ENCODE results near the gene WASHC4.

DNA sequence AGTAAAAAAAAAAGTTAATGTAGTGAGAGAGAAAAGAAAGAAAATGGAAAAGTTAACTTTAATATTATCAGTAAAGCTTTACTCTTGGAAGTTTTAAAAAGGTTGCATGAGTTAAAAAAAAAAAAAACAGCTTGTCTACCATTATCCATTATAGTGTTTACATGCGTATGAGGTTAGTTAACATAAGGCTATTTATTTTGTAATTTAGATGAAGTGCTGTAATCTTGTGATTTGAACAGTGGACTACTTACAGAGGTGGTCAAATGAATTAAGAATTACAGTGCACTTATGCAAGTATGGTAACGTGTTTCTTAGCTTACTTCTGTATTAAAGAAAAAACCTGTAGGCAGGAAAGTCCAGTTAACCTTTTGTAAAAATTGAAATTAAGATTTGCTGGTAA lies 30.7 kb downstream of the WASHC4 start:
- TF ChIP-seq, protein P1, sequence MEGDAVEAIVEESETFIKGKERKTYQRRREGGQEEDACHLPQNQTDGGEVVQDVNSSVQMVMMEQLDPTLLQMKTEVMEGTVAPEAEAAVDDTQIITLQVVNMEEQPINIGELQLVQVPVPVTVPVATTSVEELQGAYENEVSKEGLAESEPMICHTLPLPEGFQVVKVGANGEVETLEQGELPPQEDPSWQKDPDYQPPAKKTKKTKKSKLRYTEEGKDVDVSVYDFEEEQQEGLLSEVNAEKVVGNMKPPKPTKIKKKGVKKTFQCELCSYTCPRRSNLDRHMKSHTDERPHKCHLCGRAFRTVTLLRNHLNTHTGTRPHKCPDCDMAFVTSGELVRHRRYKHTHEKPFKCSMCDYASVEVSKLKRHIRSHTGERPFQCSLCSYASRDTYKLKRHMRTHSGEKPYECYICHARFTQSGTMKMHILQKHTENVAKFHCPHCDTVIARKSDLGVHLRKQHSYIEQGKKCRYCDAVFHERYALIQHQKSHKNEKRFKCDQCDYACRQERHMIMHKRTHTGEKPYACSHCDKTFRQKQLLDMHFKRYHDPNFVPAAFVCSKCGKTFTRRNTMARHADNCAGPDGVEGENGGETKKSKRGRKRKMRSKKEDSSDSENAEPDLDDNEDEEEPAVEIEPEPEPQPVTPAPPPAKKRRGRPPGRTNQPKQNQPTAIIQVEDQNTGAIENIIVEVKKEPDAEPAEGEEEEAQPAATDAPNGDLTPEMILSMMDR (conservative IDR thresholded peaks at IDR 0.05 in 1 of 2, IDR thresholded peaks at IDR 0.05 in 1 of 2; ENCODE audit: extremely low read depth in 1 of 2, insufficient read depth in 1 of 2, low read depth in 1 of 2, low read length in 2 of 2) = no peak
- no peak for TF ChIP-seq EZH2 (IDR thresholded peaks at IDR 0.05; ENCODE audit: borderline replicate concordance, low read length)
